GM19324 (cell line): Measurements from ENCODE around the gene WBP2NL.
A peak's percentile ranks its signal among the peaks of the same experiment; 100 is the strongest.
"Not testable (repeated sequence)": the region's sequence is repeated elsewhere in the genome, so short reads cannot be mapped to it uniquely, and the experiment has no call there.

ENCODE experiments used
- ATAC-seq: cut with Tn5 transposase; IDR thresholded peaks from one replicate; pipeline ENCODE4 v1.9.1; 2021; ENCODE audit warnings: mild to moderate bottlenecking, moderate library complexity; ENCODE audit not compliant: unreplicated experiment, low FRiP score

The WBP2NL gene

GRCh38 chr22:41998361-41999261 lies at the start of gene WBP2NL:
Gene WBP2NL (plus strand): TSS chr22:41998788. CDS start chr22:41998819, 31 bp downstream.
- peak; percentile 84 for ATAC-seq

DNA sequence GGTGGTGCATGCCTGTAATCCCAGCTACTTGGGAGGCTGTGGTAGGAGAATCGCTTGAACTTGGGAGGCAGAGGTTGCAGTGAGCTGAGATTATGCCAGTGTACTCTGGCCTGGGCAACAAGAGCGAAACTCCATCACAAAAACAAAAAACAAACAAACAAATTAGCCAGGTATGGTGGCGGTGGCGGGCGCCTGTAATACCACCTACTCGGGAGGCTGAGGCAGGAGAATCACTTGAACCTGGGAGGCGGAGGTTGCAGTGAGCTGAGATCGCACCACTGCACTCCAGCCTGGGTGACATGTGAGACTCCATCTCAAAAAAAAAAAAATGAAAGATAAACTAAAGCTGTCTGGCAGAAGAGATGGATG lies 49.7 kb upstream of the WBP2NL start:
- not testable (repeated sequence) for ATAC-seq

GRCh38 chr22:41949297-41949965 lies 49.2 kb upstream of the WBP2NL start:
- ATAC-seq, result no peak

GRCh38 chr22:41951898-41952474 lies 46.6 kb upstream of the WBP2NL start, which contains the start of gene SMIM45:
Gene SMIM45 (plus strand): TSS chr22:41952150.
- ATAC-seq, result no peak

DNA sequence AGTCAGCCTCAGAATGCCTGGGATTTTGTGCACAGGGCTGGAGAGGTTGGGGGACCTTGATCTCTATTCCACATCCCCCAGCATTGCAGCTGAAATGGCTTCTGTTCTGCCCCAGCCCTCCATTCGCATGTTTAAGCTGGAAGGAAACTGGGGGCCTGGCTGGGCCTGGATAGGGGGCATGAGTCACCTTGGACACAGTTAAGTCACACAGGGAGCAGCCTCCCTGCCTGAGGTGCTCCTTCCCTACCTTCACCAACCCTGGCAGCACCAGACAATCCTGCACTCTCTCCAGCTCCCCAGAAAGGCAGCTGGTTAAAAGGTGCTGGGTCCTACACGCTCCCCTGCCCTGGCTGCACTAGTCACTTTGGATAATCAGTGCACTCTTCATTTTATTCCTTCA lies 45.9 kb upstream of the WBP2NL start:
- no peak for ATAC-seq

DNA sequence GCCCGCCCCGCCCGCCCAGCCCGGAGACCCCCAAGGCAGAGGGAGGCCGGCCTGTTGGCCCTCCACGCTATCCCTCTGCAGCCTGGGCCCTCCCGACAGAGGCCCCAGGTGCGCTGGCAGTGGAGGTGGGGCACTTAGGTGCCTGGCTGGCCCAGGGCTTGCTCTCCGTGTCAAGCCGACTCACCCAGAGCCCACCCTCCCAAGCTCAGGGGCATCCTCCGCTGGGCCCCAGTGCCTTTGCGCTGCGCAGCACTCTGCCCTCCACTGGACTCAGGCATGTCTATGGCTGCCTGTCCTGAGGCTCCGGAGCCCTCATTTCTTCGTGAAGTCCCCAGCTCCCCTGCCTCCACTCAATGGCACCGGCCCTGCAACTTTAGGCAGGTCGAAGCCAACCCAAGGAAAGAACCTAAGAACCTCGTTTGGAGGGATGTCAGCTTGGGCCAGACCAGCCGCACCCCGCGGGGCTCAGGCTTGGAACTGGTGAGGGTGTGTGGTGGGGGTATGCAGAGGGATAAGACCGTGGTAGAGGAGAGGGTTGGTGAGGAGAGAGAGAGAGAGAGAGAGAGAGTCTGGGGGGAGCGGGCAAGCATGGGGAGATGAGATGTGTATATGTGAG lies 40.5 kb upstream of the WBP2NL start:
- no peak for ATAC-seq

GRCh38 chr22:41963453-41964111 lies 35.0 kb upstream of the WBP2NL start:
- ATAC-seq, result no peak

- ATAC-seq, result no peak
Measured at GRCh38 chr22:41964112-41964491, 34.5 kb upstream of the WBP2NL start.

GRCh38 chr22:41966225-41966606 lies 32.4 kb upstream of the WBP2NL start:
- ATAC-seq, result no peak

DNA sequence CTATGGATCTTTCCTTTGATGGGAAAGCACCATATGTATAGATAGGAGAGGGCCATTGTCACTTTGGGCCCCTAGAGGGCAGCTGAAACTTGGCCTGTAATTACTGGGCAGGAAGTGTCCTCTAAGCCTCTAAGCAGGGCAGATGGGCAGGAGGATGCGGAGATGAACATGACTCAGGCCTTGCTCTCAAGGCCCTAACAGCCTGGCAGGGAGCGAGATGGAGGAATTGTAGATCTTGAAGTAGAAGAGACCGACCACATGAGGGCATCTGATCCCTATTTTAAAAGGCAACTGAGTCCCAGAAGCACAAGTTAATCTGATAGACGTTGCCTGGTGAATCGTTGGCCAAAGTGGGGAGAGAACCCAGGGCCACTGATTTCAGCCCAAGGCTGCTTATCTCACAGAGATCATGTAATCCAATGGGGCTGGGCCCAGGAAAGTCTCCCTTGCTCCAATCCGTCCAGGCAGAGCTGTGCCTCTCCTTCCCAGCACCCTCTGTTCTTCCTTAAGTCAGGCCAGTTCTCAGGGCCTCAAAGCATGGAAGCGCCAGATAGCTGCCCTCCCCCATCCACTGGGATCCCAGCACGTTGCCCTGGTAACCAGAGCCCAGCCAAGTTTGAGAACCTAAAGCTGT lies 31.9 kb upstream of the WBP2NL start:
- no peak for ATAC-seq

GRCh38 chr22:41968601-41969000 lies 30.0 kb upstream of the WBP2NL start:
- no peak for ATAC-seq

DNA sequence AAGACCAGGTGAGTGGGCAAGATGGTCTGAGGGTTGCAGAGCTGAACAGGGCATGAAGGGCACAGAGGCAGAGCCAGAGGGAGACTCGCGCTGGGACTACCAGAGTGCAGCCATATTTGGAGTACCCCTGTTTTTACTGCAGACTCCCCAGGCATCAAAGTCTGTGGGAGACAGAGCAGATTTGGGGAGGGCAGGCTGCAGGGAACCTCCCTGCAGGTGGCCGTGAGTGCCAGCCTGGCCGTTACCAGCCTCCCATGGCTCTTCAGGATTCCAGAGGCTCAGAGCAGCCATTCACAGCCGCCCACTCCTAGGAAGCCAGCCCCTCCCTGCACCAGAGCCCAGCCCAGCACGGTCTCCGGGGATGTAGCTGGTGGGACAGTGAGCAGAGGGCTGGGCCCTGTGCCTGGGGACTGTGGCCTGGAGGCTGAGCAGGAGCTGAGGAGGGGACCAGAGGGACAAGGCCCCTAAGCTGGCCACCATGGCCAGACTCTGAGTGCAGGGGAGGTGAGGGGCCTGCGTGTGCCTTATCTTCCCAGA lies 29.4 kb upstream of the WBP2NL start, which contains the start of gene SEPTIN3:
SEPTIN3 (plus strand) TSS at position 334 of the 537 bp plus-strand sequence. CDS start 2,050 bp downstream, outside the sequence.
- ATAC-seq, result no peak

DNA sequence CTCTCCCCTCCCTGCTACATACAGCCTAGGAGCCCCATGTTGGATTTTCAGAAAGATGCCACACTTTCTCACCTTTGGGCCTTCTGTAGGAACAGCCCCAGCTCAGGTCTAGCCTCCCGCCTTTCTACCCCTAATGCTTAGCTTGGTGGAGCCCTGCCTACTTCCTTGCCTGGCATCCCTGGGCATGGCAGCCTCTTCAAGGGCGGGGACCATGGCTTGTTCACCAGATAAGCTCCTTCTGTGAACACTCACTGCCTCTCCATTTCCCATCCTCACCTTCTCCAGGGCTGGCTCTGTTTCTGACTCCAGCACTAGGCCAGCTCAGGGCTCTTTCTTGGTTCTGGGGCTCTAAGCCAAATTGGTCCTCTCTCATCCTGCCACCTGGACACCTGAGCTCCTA lies 28.0 kb upstream of the WBP2NL start:
- ATAC-seq, result no peak

- ATAC-seq, result no peak
Measured at GRCh38 chr22:41971431-41971830, 27.2 kb upstream of the WBP2NL start.

GRCh38 chr22:41974691-41975290 lies 23.8 kb upstream of the WBP2NL start:
- ATAC-seq, result no peak

- ATAC-seq, result no peak
Measured at GRCh38 chr22:41975299-41976069, 23.1 kb upstream of the WBP2NL start.

GRCh38 chr22:41976070-41976901 lies 22.3 kb upstream of the WBP2NL start:
- ATAC-seq, result no peak
